GM18511 (cell line): Measurements from ENCODE around the gene ZNF74.
"Not testable (repeated sequence)": the region's sequence is repeated elsewhere in the genome, so short reads cannot be mapped to it uniquely, and the experiment has no call there.

Source experiments
- ATAC-seq: cut with Tn5 transposase; IDR thresholded peaks from one replicate; pipeline ENCODE4 v1.9.1; 2021; ENCODE audit warnings: mild to moderate bottlenecking, moderate library complexity; ENCODE audit not compliant: unreplicated experiment

ZNF74 gene

DNA sequence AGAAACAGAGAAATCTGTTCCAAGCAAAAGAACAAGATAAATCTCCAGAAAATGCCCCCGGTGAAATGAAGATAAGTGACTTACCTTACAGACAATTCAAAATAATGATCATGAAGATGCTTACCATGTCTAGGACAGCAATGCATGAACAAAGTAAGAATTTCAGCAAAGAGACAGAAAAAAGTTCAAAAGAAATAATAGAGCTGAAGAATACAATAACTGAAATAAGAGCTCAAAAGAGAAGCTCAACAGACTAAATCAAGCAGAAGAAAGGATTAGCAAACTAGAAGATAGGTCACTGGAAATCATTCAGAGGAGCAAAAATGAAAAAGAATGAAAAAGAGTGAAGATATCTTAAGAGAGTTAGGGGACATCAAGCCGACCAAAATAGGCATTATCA, 19.8 kb upstream of the ZNF74 start:
- not testable (repeated sequence) for ATAC-seq

- ATAC-seq = not testable (repeated sequence)
Measured at GRCh38 chr22:20376281-20376680, 17.7 kb upstream of the ZNF74 start.

DNA sequence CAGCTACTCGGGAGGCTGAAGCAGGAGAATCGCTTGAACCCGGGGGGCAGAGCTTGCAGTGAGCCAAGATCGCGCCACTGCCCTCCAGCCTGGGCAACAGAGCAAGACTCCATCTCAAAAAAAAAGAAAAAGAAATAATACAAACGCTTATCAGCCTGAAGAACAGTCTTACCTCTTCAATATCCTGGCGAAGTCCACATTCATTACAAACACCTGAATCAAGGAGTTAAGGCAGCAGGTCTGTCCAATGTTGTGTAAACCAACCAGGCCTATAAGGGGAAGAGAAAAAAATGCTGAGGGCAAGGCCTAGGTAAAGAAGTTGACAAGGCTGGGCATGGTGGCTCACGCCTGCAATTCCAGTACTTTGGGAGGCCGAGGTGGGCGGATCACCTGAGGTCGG, 17.0 kb upstream of the ZNF74 start:
- ATAC-seq = not testable (repeated sequence)

GRCh38 chr22:20378110-20378509, 15.8 kb upstream of the ZNF74 start:
- no peak for ATAC-seq

- not testable (repeated sequence) for ATAC-seq
Measured at GRCh38 chr22:20378684-20379083, 15.3 kb upstream of the ZNF74 start.

- no peak for ATAC-seq
Measured at GRCh38 chr22:20380486-20380885, 13.5 kb upstream of the ZNF74 start.

DNA sequence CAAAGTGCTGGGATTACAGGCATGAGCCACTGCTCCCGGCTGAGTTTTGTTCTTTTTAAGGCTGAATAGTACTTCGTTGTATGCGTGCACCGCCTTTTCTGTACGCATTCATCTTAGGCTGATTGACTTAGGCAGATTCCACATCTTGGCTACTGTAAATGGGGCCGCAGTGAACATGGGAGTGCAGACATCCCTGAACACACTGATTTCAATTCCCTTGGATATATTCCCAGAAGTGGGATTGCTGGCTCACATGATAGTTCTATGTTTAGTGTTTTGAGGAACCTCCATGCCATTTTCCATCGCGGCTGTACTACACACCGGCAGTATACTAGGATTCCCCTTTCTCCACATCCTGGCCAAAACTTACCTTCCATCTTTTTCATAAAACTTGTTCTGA, 10.4 kb upstream of the ZNF74 start:
- ATAC-seq = no peak

- ATAC-seq = no peak
Measured at GRCh38 chr22:20384171-20384570, 9.8 kb upstream of the ZNF74 start.

GRCh38 chr22:20384865-20385264, 9.1 kb upstream of the ZNF74 start:
- no peak for ATAC-seq

- ATAC-seq = no peak
Measured at GRCh38 chr22:20386336-20386735, 7.6 kb upstream of the ZNF74 start.

- ATAC-seq = no peak
Measured at GRCh38 chr22:20386972-20387371, 7.0 kb upstream of the ZNF74 start.

DNA sequence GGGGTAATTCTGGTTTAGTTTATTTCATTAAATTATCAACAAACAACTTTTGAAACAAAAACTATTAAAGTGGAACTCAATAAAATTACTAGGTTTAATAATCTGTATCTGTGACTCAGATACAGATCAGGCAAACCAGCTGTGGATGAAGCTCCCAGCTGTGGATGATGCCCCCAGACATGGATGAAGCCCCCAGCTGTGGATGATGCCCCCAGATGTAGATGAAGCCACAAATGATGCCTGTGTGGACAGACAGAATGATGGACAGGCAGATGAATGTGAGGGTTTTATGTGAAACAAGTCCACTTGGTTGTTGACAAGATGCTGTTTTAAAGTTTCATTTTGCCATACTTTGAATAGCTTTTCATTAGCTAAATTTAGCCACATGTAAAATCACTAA, 5.8 kb upstream of the ZNF74 start:
- no peak for ATAC-seq

DNA sequence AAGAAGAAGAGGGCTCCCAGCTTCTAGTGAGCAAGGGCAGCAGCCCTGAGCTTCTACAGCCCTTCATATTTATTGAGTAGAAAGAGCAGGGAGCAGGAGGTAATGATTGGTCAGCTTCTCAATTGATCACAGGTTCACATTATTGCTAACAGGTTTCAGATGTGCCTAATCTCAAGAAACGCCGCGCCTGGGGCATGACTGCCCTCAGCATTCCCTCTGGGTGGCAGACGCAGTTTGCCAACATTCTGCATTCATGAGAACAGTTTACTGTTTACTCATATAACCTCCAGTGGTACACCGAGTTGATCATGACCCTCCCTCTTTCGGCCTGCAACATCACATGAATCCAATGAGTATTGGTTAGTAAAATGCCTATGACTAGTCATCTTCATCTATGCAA, 4.7 kb upstream of the ZNF74 start:
- no peak for ATAC-seq

DNA sequence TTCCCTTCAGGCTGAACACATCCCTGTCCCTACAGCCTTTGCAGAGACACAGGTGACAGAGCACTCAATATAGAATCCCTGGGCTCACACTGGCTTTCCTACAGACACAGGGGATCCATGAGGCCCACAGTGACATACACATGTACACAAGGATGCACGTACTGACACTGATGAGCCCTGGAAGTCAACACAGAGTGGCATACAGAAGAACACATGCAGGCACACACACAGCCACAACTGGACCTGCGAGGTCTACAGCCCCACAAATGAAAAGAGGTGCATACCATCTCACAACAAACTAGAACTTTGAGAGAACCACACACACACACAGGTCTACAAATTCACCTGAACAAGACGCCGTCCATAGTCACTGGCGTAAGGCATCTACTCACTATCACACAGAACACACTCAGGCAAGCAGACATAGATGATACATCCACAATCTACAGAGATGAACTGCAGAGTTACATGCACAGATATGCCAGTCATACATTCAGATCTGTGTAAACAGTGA, 3.5 kb upstream of the ZNF74 start:
- ATAC-seq = no peak

- ATAC-seq = no peak
Measured at GRCh38 chr22:20391222-20391621, 2.7 kb upstream of the ZNF74 start.

DNA sequence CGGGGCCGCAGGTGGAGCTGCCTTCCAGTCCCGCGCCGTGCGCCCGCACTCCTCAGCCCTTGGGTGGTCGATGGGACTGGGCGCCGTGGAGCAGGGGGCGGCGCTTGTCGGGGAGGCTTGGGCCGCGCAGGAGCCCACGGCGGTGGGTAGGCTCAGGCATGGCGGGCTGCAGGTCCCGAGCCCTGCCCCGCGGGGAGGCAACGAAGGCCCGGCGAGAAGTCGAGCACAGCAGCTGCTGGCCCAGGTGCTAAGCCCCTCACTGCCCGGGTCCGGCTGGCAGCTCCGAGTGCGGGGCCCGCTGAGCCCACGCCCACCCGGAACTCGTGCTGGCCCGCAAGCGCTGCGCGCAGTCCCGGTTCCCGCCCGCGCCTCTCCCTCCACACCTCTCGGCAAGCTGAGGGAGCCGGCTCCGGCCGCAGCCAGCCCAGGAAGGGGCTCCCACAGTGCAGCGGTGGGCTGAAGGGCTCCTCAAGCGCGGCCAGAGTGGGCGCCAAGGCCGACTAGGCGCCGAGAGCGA, 1.5 kb upstream of the ZNF74 start:
- ATAC-seq = not testable (repeated sequence)

GRCh38 chr22:20392983-20393704, 807 bp upstream of the ZNF74 start:
- no peak for ATAC-seq

DNA sequence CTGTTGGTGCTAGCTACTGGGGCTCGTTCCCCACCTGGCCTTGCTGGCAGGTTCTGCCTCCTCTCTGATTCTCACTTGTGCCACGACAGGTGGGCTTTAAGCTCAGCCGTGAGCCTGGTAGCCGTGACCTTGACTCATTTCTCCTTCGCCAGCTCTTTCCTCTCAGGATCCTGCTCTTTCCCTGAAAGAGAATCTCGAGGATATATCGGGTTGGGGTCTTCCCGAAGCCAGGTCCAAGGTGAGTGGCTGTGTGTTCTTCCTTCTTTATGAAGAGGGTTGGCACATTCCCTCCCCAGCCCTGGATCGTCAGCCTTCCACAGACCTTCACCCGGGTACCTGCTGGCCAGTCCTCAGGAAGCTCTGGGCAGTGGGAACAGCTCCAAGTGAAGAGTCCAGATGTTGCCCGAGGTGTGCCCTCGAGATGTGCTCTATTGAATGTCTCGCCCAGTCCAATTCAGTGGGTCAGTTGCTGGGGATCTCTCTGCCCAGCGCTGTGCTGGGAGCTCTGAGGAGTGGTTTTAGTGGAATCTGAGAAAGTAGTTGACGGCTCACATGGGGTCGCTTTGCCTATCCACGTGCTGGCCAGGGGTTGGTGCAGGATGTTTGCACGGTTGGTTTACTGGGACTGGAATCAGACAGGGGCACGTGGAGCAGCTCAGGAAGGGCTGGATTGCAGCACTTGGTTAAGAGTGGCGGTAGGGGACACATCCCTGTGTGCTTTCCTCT, 1.4 kb downstream of the ZNF74 start:
- no peak for ATAC-seq

GRCh38 chr22:20395907-20396287, 1.9 kb downstream of the ZNF74 start:
- ATAC-seq = no peak

GRCh38 chr22:20396639-20397038, 2.7 kb downstream of the ZNF74 start:
- ATAC-seq = no peak

DNA sequence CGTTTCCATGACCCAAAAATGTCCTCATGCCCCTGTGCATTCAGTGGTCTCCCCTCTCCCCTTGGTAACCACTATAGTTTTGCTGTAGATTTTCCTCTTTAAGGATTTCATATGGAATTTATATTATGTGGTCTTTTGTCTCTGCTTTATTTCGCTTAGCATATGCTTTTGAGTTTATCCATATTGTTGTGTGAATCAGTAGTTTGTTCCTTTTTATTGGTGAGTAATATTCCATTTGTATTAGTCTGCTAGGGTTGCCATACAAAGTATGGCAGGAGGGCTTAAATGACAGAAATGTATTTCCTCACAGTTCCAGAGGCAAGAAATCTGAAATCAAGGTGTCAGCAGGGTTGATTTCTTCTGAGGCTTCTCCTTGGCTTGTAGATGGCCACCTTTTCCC, 3.5 kb downstream of the ZNF74 start:
- no peak for ATAC-seq

DNA sequence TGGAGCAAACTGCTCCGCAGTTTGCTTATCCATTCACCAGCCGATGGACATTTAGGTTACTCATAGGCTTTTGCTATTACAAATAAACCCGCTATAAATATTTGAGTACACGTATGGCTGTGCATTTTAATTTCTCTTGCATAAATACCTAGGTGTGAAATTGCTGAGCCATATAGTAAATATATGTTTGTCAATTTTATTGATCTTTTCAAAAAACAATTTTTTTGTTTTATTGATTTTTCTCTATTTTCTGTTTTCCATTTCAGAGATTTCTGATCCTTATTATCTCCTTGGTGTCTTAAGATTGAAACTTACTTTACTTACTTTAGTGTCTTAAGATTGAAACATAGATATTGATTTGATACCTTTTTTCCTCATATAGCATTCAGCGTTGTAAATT, 4.5 kb downstream of the ZNF74 start:
- no peak for ATAC-seq
